Right renal pelvis (tissue), 4 donors: ENCODE results near the gene GAMT. TPM values are rescaled to one million over a fixed set of nuclear protein-coding genes. Genes with fewer than 3 reads are reported as not detected.

Source experiments
- DNase-seq, 4 donors: peaks; one replicate each; pipeline ENCODE4 v3.0.0-alpha.2; 2013; ENCODE audit warnings: low read depth in 4 of 4, low spot score in 3 of 4, missing footprints in 1 of 4
- polyA plus RNA-seq, 4 donors: library from polyadenylated mRNA; unstranded; fragments of 120-200 nt; gene quantifications; one replicate each; pipeline ENCODE4 v1.2.1, GENCODE V29; 2013; ENCODE audit not compliant: insufficient read length in 4 of 4

GAMT gene
- polyA plus RNA-seq, 4 donors: 26.9 to 49.8 (median 30.8) TPM

DNA sequence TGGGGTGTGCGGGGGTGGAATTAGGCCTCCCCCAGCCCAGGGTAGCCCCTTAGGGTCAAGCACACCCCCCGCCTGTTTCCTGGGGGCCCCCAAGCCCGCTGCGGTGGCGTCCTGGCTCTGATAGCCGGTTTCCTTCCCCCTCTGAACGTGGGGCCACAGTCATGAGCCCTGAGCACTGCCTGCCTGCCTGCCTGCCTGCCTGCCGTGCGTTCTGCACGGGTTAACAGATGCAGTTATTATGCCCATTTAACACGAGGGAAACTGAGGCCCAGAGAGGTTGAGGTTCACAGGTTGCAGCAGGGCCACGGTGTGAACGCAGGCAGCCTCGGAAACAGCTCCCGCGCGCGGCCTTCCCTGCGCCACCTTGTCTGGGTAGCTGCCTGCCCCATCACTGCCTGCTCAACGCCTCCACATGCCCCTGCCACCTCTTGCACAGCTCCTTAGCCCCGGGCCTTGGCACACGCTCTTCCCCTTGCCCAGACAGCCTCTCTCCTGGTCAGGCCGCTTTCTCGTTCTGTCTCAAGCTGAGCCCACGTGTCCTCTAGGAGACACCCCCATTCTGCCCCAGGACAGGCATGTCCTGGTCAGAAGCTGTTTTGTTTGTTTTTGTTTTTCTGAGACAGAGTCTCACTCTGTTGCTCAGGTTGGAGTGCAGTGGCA lies 1.2 kb upstream of the GAMT start:
- DNase-seq: no peak

DNA sequence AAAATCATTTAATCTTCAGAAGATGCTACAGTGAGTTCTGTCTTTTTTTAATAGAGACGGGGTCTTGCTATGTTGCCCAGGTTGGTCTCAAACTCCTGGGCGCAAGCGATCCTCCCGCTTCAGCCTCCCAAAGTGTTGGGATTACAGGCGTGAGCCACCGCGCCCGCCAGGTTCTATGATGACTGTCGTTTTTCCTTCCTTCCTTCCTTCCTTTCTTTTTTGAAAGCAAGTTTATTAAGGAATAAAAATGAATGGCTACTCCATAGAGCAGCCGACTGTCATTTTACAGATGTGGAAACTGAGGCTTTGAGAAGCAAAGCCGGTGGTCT lies 511 bp upstream of the GAMT start:
- DNase-seq: no peak

DNA sequence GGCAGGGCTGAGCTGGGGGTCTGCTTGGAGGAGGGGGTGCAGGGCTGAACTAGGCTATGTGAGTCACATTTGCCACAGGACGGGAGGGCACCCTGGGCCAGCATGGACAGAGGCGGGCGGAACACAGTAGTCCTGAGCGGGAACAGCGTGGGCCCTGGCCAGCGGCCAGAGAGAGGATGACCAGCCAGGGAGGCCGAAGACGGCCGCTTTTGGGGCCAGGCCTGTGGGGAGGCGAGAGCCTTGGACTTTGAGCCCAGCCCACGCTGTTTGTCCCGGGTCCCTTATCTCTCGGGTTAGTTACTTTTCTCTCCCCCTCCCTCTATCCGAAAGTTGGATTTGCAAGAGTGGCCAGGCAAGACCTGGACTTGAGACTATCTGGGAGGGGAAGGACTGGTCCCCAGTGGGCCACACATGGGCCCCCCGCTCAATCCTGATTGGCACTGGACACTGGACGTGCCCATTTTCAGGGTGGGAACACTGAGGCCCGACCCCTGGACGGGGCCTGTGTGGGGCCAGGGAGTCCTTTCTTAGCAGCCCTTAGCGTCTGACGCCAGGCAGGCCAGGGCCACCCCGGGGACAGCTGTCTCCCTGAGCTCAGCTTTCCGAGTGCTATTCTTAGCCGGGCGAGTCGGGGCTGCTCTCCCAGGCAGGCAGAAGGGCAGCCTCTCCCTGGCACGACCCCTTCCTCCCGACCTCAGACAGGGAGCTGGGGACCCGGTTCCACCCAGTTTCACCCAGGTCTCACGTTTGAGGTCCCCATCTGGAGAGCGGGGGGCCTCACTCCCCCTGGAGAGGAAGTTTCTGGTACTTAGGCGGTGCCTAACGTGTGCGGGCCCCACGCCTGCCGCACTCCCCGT lies 833 bp downstream of the GAMT start:
- DNase-seq: no peak

DNA sequence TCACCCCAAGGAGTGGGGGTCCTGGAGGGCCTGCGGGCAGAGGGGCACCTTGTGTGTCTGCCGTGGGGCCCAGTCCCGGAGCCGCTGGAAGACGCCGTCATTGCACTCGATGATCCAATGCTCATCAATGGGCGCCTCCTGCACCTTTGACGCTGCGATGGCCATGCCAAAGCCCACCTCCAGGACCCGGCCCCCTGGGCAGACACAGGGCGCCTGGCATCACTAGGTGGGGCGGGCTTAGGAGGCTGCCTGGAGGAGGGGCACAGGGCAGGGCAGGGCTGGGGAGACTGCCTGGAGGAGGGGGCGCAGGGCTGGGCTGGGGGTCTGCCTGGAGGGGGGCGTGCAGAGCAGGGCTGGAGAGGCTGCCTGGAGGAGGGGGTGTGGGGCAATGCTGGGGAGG lies 1.6 kb downstream of the GAMT start:
- DNase-seq: no peak

DNA sequence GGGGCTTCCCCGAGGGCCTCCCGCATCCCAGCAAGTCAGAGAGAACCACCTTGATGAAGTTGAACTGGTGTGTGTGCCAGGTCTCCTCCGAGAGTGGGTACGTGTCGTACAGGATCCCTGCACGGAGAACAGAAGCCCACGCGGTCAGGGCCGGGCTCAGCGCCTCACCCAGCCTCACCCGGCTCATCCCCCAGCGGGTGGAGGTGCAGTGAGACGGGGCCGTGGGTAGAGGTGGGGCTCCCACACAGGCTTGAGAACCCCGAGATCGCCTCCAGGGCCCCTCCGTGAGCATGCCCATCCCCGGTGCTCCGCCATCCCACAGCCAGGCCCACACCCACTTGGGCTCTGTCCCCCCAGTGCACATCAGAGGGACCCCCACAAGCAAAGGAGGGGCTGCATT lies 2.3 kb downstream of the GAMT start:
- no peak for DNase-seq

DNA sequence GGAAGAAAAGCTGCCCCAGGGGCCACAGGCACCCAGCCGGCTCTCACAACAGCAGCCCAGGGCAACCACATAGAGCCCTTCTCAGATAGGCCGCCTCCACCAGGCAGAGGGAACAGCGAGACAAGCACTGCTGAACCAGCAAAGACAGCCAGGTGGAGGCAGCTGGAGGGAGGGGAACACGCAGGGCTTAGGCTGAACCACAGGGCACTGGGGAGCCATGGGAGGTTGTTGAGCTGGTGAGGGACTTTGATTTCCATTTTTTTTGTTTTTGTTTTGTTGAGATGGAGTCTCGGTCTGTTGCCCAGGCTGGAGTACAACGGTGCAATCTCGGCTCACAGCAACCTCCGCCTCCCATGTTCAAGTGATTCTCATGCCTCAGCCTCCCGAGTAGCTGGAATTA lies 3.5 kb downstream of the GAMT start:
- no peak for DNase-seq

DNA sequence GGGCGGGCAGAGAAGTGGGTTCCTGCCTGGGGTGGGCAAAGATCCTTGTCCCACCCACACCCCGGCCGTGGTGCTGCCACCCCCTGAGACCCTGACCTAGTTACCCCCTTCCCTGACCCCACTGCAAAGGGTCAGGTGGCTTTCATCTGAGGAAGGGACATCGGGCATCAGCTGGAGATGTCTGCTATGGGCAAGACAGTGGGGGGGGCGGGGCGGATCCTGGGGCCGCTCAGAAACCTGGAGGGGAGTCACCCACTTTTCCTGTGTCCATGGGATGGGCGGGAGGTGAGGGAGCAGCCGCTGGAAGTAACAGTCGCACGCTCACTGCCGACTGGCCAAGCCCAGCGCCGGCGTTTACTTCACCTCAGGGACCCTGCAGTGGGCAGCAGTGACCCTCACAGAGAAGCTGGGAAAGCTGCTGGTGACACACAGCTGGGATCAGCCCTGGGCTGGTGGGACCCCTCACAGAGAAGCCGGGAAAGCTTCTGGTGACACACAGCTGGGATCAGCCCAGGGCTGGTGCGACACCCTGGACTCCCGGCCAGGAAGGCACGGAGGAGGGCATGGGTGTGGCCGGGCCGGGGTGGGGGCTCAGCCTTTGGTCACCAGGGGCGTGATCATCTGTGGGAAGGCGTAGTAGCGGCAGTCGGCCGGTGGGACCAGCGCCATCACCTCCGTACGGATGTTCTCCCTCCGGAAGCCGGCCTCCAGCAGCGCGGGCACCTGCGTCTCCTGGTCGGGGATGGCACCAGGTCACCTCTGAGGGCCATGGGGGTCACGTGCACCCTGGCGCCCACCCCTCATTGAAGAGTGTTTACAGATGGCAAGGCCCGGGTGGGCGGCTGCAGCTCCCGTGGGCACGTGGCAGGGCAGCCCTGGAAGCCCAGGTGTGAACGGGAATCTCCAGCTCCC lies 4.3 kb downstream of the GAMT start:
- DNase-seq: no peak

DNA sequence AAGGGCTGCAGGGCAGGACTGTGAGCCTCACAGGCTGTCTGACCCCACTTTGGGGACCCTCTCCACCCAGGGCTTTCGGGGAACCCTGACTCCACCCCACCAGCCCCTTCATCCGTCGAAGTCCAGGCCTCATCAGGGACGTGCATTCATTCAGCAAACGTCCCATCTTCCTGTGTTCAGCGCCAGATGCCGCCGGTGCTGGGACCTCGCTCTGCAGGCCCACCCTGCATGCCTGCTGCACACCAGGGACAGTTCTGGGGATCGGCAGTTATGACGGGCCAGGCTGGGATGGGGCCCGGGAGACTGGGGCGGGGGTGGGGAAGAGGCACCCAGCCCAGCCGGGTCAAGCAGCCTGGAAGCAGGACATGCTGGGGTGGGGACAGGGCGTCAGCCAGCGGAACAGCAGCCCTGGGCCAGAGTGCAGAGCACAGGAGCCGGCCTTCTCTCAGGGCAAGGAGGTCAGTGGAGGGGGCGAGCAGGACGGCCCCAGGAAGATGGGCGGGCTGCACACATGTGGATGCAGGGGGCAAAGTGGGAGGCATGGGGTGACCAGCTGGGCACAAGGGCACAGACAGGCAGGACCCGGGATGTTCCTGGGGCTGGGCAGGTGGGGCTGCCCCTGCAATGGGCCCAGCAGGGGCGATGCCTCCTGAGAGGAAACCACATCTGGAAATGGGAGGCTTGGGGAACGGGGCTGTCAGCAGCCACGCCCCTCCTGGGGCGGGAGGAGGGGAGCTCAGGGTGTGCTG lies 5.1 kb downstream of the GAMT start:
- DNase-seq: no peak

DNA sequence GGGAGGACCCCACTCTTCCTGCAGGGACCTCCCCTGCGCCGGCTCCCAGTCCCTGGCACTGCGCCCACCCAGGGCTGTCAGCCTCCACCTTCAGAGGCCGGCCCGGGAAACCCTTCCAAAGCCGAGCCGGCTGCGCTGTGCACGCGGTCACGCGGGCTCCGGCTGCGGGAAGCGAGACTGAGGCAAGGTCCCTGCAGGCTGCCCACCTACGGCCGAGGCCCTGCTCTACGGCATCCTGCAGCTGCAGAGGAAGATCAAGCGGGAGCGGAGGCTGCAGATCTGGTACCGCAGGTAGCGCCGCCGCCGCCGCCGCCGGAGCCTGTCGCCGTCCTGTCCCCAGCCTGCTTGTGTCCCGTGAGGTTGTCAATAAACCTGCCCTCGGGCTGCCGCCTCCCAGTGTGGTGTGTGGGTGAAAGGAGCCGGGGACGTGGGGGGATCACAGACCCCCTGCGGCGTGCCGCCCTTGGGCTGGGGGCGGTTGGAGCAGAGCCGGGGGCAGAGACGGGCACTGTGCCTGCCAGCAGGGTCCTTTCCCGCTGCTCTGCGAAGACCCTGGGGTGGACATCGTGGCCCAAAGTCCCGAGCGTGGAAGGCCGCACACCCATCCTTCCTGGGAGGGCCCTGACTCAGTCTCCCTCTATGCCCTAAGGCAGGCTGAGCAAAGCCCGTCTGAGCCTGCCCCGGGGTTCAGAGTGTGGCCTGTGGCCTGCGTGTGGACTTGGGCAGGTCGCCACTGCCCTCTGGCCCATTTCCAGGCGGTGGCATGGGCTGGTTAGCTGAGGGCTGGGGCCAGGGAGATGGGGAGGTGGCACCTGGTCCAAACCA lies 5.9 kb downstream of the GAMT start:
- DNase-seq: no peak

DNA sequence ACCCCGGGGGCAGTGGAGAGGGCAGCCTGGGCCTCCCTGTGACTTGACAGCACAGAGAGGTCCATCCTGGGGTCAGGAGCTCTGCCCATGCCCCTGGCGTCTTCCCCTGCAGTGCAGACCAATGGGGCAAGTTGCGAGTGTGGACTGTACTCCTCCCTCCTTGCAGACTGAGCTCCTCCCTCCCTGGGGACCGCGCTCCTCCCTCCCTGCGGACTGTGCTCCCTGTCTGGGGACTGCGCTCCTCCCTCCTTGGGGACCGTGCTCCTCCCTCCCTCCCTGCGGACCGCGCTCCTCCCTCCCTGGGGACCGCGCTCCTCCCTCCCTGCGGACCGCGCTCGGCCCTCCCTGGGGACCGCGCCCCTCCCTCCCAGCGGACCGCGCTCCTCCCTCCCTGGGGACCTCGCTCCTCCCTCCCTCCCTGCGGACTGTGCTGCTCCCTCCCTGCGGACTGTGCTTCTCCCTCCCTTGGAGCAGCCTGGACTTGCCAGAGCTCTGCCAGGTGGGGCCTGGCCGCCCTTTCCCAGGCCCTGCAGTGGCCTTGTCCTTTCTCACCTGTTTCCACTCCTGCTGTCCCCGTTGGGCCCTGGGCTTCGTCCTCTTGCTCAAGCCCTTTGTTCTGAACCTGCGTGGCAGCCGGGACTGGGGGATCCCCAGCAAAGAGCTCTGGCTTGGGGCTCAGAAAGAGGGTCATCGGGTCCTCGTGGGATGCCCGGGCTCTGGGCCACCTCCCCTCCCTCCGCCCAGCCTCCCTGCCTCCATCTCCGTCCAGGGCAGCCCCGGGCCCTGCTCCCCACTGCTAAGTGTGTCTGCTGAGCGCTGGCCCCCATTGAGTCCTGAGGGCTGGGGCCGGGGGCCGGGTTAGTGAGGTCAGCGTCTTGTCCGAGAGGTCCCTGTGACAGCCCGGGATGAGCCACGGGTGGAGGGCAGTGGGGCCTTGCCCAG lies 6.8 kb downstream of the GAMT start:
- DNase-seq: no peak

DNA sequence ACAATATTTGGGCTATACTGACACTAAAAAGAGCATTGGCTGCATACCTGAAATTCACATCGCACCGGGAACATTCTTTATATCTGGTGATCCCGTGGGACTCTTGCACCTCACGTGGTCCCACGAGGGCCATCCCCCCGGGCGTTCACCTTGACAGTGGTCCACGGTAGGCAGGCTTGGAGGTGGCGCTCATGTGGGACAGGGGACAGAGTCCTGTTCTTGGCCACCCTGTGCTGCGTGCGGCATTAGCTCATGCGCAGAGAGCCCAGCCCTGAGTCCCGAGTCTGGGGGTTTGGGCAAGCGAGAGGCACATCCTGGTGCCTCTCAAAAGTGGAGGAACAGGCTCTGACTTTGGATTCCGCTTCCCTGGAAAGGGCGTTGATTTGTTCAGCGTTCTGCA lies 7.5 kb downstream of the GAMT start:
- DNase-seq: no peak

DNA sequence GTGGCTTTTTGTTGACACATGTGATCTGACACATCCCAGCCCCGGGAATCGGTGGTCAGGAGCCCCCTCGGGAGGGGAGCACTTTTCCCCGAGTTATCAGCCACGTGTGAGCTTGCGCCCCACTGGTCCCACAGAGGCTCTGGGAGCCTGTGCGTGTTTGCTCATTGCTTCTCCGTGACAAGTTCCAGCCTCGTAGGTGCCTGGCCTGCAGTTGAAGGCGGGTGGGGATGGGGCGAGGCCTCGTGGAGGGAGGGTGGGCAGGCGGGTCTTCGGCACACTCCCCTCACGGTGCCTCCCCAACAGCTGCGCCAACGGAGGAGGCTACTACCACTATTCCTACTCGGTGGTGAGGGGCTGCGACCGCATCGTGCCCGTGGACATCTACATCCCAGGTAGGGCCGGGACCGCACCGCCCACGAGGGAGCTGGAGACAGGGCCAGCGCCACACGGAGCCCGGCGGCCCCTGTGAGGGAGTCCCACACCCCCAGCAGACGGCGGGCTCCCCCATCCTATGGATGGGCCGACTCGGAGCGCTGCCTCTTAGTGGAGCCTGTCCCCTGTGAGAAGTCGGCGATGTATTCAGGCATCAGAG lies 8.3 kb downstream of the GAMT start:
- no peak for DNase-seq

DNA sequence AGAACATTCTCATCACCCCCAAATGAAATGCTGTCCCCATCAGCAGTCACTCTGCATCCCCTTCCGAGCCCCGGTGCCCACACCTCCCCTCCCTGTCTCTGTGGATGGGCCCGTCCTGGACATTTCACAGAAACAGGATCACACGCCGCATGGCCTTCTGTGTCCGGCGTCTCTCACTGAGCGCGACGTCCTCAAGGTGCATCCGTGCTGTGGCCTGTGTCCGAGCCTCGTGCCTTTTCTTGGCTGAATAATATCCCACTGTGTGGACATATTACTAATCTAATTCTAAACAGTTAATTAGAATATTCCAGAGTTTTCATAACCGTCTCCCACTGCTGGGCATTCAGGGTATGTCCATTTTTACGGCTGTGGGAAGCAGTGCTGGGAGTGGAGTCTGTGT lies 8.9 kb downstream of the GAMT start:
- DNase-seq: no peak

DNA sequence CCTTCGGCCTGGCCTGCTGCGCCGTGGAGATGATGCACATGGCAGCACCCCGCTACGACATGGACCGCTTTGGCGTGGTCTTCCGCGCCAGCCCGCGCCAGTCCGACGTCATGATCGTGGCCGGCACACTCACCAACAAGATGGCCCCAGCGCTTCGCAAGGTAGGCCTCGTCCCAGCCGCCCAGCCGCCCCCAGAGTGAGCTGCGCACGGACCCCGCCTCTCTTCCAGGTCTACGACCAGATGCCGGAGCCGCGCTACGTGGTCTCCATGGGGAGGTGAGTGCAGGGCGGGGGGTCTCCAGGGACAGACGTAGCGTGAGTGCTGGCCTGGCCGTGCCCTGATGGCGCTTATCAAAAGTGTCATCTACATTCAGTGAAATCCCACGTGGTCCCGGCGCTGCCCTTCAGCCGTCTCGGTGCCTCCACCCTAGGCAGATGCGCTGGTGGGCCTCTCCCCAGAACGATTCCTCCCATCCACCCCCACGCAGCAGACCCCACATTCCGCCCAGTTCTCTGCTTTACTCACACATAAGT lies 10.4 kb downstream of the GAMT start:
- DNase-seq: no peak

DNA sequence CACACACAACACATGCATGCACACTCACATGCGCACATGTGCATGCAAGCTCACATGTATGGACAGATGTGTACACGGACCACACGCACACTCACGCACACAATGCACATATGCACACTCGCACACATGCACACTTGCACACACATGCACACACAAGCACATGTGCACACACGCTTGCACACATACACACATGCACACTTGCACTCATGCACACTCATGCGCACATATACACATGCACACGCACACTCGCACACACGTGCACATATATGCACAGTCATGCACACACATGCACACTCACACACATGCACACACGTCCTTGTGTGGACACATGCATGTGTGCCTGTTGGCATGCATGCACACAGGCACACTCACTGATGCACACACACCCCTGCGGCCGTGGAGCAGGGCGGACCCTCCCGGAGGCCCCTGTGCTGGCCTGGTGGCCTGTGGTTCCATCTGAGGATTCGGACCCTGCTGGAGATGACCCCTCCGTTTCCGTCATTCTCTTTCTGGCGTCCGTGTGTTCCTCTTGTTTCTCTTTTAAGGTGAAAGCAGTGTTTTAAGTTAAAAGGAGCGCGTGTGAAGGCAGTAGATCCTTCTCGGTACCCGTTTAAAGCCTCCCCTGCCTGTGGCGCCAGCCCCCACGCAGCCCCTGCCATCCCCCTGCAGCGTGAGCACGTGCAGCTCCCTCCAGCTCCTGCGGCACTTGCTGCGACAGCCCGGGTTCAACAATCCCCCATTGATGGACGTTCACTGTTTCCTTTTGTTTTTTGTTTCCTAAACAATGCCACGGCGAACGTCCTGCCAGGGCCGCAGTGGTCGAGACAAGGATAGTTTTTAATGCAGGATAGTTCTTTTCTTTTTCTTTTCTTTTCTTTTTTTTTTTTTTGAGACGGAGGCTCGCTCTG lies 12.1 kb downstream of the GAMT start:
- no peak for DNase-seq

DNA sequence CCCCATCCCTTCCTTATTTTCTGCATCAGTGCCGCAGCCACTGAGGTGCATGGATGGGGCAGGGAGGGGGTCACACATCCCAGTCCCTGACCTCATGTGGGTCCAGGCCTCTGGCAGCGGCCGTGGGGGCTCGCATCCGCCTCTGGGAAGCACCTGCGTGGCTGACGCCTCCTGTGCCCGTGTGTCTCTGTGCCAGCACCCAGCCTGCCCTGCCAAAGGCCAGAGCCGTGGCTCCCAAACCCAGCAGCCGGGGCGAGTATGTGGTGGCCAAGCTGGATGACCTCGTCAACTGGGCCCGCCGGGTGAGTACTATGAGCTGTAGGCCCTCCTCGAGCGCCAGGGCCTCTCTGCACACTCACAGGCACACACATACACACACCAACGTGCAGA lies 12.7 kb downstream of the GAMT start:
- DNase-seq: no peak
